Spleen (tissue), 13 donors: ENCODE data around the gene C11orf98. TPM values are rescaled to one million over a fixed set of nuclear protein-coding genes. Genes with fewer than 3 reads are reported as not detected.

Experiments
- DNase-seq: peaks from one replicate; pipeline ENCODE4 v3.0.0-alpha.2; 2020
- H3K27ac ChIP-seq, 8 donors: fragments of 200-600 bp; sonication (generic) in 7 of 8; 1 replicate in 4 of 8; 2 replicates in 4 of 8; pipeline versions ENCODE4 v1.5.0 to v1.8.0; 2016 to 2021; ENCODE audit warnings: inconsistent platforms in 4 of 8, mild to moderate bottlenecking in 4 of 8, moderate library complexity in 1 of 8
- H3K27me3 ChIP-seq, 7 donors: fragments of 200-600 bp; sonication (generic) in 6 of 7; replicated peaks in 1 of 7; 1 replicate in 4 of 7; 2 replicates in 3 of 7; pipeline versions ENCODE4 v1.5.0 to v1.8.0; 2016 to 2021; ENCODE audit warnings: inconsistent platforms in 3 of 7, mild to moderate bottlenecking in 1 of 7
- H3K36me3 ChIP-seq, 6 donors: fragments of 200-600 bp; sonication (generic) in 5 of 6; 1 replicate in 4 of 6; 2 replicates in 2 of 6; pipeline versions ENCODE4 v1.5.0 to v1.8.0; 2016 to 2021; ENCODE audit warnings: inconsistent platforms in 2 of 6
- H3K4me1 ChIP-seq, 6 donors: fragments of 200-600 bp; sonication (generic) in 5 of 6; 1 replicate in 3 of 6; 2 replicates in 3 of 6; pipeline versions ENCODE4 v1.5.0 to v1.8.0; 2016 to 2021; ENCODE audit warnings: inconsistent platforms in 3 of 6
- H3K4me3 ChIP-seq, 8 donors: fragments of 200-600 bp; sonication (generic) in 7 of 8; 1 replicate in 4 of 8; 2 replicates in 4 of 8; pipeline versions ENCODE4 v1.5.0 to v1.8.0; 2016 to 2021; ENCODE audit warnings: inconsistent platforms in 4 of 8, mild to moderate bottlenecking in 4 of 8, moderate library complexity in 2 of 8
- H3K9me3 ChIP-seq, 8 donors: fragments of 200-600 bp; sonication (generic) in 7 of 8; 1 replicate in 4 of 8; 2 replicates in 4 of 8; pipeline versions ENCODE4 v1.5.0 to v1.8.0; 2016 to 2021; ENCODE audit warnings: inconsistent platforms in 4 of 8
- POLR2A ChIP-seq, 3 donors: fragments of 450-650 bp; IDR thresholded peaks; one replicate each; pipeline ENCODE4 v1.5.1; 2017; ENCODE audit warnings: antibody characterized with exemption in 3 of 3, mild to moderate bottlenecking in 1 of 3
- POLR2AphosphoS5 ChIP-seq, 3 donors: sonication (generic); formaldehyde crosslinking; IDR thresholded peaks; one replicate each; pipeline ENCODE4 v1.5.1; 2017; ENCODE audit warnings: antibody characterized with exemption in 3 of 3
- WGBS, 5 donors: extraction: QIAGEN DNeasy Blood & Tissue Kit in 3 of 5; methylation state at CpG; one replicate each; pipeline versions ENCODE4 v1.1.5 to v1.1.7; 2013 to 2018; 5-methylcytosine and 5-hydroxymethylcytosine counted together
- intact Hi-C: fragments of 100-400 bp; cut with DNase I; formaldehyde crosslinking; loops from one replicate; pipeline ENCODE4 v1.15.0; 2023; ENCODE audit warnings: low total_unique reads
- long read RNA-seq, 2 donors: transcript quantifications; one replicate each; lab custom pipeline, GENCODE V29; 2026
- polyA plus RNA-seq, 3 donors: library from polyadenylated mRNA; stranded (reverse); fragments of 200-250 nt; gene quantifications; one replicate each; pipeline ENCODE4 v1.2.1, GENCODE V29; 2013
- total RNA-seq, 7 donors: library from RNA; depleted of rRNA in 3 of 7; stranded (reverse); fragments of >200 nt in 3 of 7; fragmentation: NEBNext Ultra II Directional in 4 of 7; extraction: Animal tissue kit (Norgen Biotek cat#: 25700) in 4 of 7; gene quantifications; one replicate each; pipeline versions ENCODE4 v1.1.0 to v1.2.1, GENCODE V29; 2016 to 2021
- TF ChIP-seq, protein P1 (sequence below), 11 experiments: fragments of 200-600 bp in 7 of 11; fragments of 450-650 bp in 4 of 11; sonication (generic) in 4 of 11; IDR thresholded peaks in 8 of 11; conservative IDR thresholded peaks in 3 of 11; 1 replicate in 7 of 11; 2 replicates in 4 of 11; pipeline versions ENCODE4 v1.4.0 to v1.8.0; 2016 to 2021; ENCODE audit warnings: antibody characterized with exemption in 11 of 11, inconsistent platforms in 4 of 11, mild to moderate bottlenecking in 1 of 11
- donor health status: healthy with polysubstance abuse.
- donor health status: DM: no; HTN: no; CAD: no; lungs with moderate emphysema.
- donor health status: DM: no; HTN: no; CAD: no.
- donor health status: Bipolar disorder and iron deficiency.
- donor health status: healthy.
- donor health status: DM: no; HTN: no; CAD: no.
- donor health status: DM: yes; HTN: yes; CAD: no.

The C11orf98 gene
- total RNA-seq (10 to 100 TPM; 30.9 to 43.7 (median 42.5) TPM), polyA plus RNA-seq (100 to 1,000 TPM; 144 to 164 (median 152) TPM)
- long read RNA-seq, donor 1, transcript C11orf98-203 (3 exons, 774 nt): minor isoform, 6 of 40 reads
- long read RNA-seq, donor 1, transcript C11orf98-201 (4 exons, 654 nt): major isoform, 32 of 40 reads
- long read RNA-seq, donor 1, partial matches to known transcripts: 0 of 40 reads
- long read RNA-seq, donor 1, other reads (novel, unspliced or antisense): 0 of 40 reads
- long read RNA-seq, donor 2, transcript C11orf98-201 (4 exons, 654 nt): major isoform, 27 of 32 reads
- long read RNA-seq, donor 2, partial matches to known transcripts: 0 of 32 reads
- long read RNA-seq, donor 2, other reads (novel, unspliced or antisense): 0 of 32 reads

- Histone ChIP-seq H3K27ac (peak within 1 kb of the TSS; percentile 87 to 96 (median 94)), H3K9me3 (no peaks in the 10 kb centered on the region), H3K36me3 (peaks cover 0 to 47% (median 19%) of the 10 kb centered on the region in 6 donors), H3K27me3 (no peaks in the 10 kb centered on the region), H3K4me3 (peak within 1 kb of the TSS; percentile 73 to 91 (median 82)), H3K4me1 (peaks cover 25 to 72% (median 54%) of the 10 kb centered on the region in 6 donors)
- intact Hi-C loops: no loop called here
- WGBS, 5 donors: 0 to 1% (median 0%) methylated on average over 29 to 47 of the region's 47 CpGs
- TF ChIP-seq POLR2A (IDR thresholded peaks at IDR 0.05) (peak; percentile 70 to 95 (median 94)), POLR2AphosphoS5 (IDR thresholded peaks at IDR 0.05) (peak; percentile 99 to 100 (median 100))
- TF ChIP-seq, protein P1, sequence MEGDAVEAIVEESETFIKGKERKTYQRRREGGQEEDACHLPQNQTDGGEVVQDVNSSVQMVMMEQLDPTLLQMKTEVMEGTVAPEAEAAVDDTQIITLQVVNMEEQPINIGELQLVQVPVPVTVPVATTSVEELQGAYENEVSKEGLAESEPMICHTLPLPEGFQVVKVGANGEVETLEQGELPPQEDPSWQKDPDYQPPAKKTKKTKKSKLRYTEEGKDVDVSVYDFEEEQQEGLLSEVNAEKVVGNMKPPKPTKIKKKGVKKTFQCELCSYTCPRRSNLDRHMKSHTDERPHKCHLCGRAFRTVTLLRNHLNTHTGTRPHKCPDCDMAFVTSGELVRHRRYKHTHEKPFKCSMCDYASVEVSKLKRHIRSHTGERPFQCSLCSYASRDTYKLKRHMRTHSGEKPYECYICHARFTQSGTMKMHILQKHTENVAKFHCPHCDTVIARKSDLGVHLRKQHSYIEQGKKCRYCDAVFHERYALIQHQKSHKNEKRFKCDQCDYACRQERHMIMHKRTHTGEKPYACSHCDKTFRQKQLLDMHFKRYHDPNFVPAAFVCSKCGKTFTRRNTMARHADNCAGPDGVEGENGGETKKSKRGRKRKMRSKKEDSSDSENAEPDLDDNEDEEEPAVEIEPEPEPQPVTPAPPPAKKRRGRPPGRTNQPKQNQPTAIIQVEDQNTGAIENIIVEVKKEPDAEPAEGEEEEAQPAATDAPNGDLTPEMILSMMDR (IDR thresholded peaks at IDR 0.05 in 8 of 11, conservative IDR thresholded peaks at IDR 0.05 in 3 of 11): peak in 3 of 11 experiments; percentile 4 to 25 (median 9)
- DNase-seq: peak; percentile 98
Observed at GRCh38 chr11:62665075-62665598, at the start of gene C11orf98, which contains the start of gene CSKMT. C11orf98 (minus strand) TSS chr11:62665210; CDS start chr11:62665169, 41 bp downstream. CSKMT (plus strand) TSS chr11:62665312; CDS start chr11:62665880, 568 bp downstream.

- WGBS, 5 donors: 83 to 89% (median 85%) methylated on average over 2 of the region's 2 CpGs
- Histone ChIP-seq H3K4me3 (no peak overlapping the region), H3K27me3 (no peaks in the 10 kb centered on the region), H3K9me3 (no peaks in the 10 kb centered on the region), H3K27ac (peak overlapping the region; percentile 5 to 61 (median 46)), H3K36me3 (peaks cover 0 to 83% (median 74%) of the 10 kb centered on the region in 6 donors), H3K4me1 (peaks cover 14 to 86% (median 43%) of the 10 kb centered on the region in 6 donors)
- no peak for TF ChIP-seq POLR2A (IDR thresholded peaks at IDR 0.05)
- peak in 1 of 3 donors; percentile 20 for TF ChIP-seq POLR2AphosphoS5 (IDR thresholded peaks at IDR 0.05)
- TF ChIP-seq, protein P1 (IDR thresholded peaks at IDR 0.05 in 8 of 11, conservative IDR thresholded peaks at IDR 0.05 in 3 of 11): no peak
- DNase-seq: no peak
- intact Hi-C loops: no loop called here
Observed at GRCh38 chr11:62713343-62713742, 48.3 kb upstream of the C11orf98 start.

DNA sequence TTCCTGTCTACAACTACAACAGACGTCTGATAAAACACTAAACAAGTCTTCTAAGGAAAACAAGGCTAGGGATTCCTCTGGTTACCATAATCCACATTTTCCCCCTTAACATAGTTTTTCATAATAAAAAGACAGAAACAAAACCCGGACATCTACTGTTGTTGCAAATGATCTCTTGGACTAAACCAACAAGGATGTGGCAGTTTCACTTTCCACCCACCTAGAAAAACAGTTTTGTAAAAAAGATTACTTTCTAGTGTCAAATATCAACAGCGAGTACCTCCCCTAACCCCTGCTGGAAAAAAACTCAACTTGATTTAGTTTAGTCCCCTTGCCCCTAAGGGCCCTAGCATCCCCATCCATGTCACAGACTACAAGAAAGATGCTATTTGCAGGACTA lies 47.9 kb upstream of the C11orf98 start:
- Histone ChIP-seq H3K27ac (peak overlapping the region in 6 of 8 donors; percentile 39 to 61 (median 48)), H3K9me3 (no peaks in the 10 kb centered on the region), H3K4me3 (no peak overlapping the region), H3K36me3 (peaks cover 0 to 78% (median 69%) of the 10 kb centered on the region in 6 donors), H3K4me1 (peaks cover 15 to 86% (median 48%) of the 10 kb centered on the region in 6 donors), H3K27me3 (no peaks in the 10 kb centered on the region)
- no peak for TF ChIP-seq POLR2A (IDR thresholded peaks at IDR 0.05)
- no peak for TF ChIP-seq POLR2AphosphoS5 (IDR thresholded peaks at IDR 0.05)
- TF ChIP-seq, protein P1 (IDR thresholded peaks at IDR 0.05 in 8 of 11, conservative IDR thresholded peaks at IDR 0.05 in 3 of 11): no peak
- intact Hi-C loops: no loop called here
- no peak for DNase-seq
- 57 to 67% (median 65%) methylated on average over 3 of the region's 3 CpGs for WGBS, 5 donors
